IMR-90 (cell line): Measurements from ENCODE around the gene CLASP1. TPM values are rescaled to one million over a fixed set of nuclear protein-coding genes. Genes with fewer than 3 reads are reported as not detected.

Source experiments
- ATAC-seq: fragments of 200-7000 bp; cut with Tn5 transposase; 2 replicates; pipeline ENCODE4 v1.9.1; 2020; ENCODE audit warnings: low read depth, mild to moderate bottlenecking, moderate library complexity
- BruUV-seq: library from RNA; stranded (reverse); fragments of 400-500 nt; replicated peaks from 2 replicates; lab custom pipeline; 2021; lab: Mats Ljungman, UMichigan
- CTCF ChIA-PET: fragments of 300-600 bp; formaldehyde crosslinking; extraction: SDS; loops from one replicate; lab custom pipeline; 2021; ENCODE audit warnings: antibody characterized with exemption; lab: Yijun Ruan, JAX
- POLR2A ChIA-PET: fragments of 300-600 bp; sonication (Branson Sonifier 250); formaldehyde crosslinking; loops from one replicate; lab custom pipeline; 2022; ENCODE audit warnings: antibody characterized with exemption; ENCODE audit not compliant: unreplicated experiment; lab: Charles Lee
- DNase-seq: peaks from one replicate; pipeline ENCODE4 v3.0.0; 2013
- H2AFZ ChIP-seq: replicated peaks from 2 replicates; pipeline ENCODE3; 2013; ENCODE audit warnings: low read length, mild to moderate bottlenecking; ENCODE audit not compliant: poor library complexity
- H2AK5ac ChIP-seq: 2 replicates; pipeline ENCODE4 v1.6.1; 2013; ENCODE audit warnings: low read depth, low read length, inconsistent platforms
- H2AK9ac ChIP-seq: replicated peaks from 2 replicates; pipeline ENCODE3; 2013; ENCODE audit warnings: mild to moderate bottlenecking, low read depth, low read length, moderate library complexity; ENCODE audit not compliant: poor library complexity
- H2BK120ac ChIP-seq: 2 replicates; pipeline ENCODE4 v1.6.1; 2013; ENCODE audit warnings: low read depth, low read length, inconsistent platforms
- H2BK15ac ChIP-seq: 3 replicates; pipeline ENCODE4 v1.6.1; 2013; ENCODE audit warnings: low read depth, low read length, inconsistent platforms
- H2BK20ac ChIP-seq: 2 replicates; pipeline ENCODE4 v1.6.1; 2013; ENCODE audit warnings: low read depth, mild to moderate bottlenecking, inconsistent platforms, low read length, moderate library complexity
- H2BK5ac ChIP-seq: 2 replicates; pipeline ENCODE4 v1.6.1; 2013; ENCODE audit warnings: mild to moderate bottlenecking, low read depth, low read length, inconsistent platforms; ENCODE audit not compliant: poor library complexity, severe bottlenecking
- H3K14ac ChIP-seq: replicated peaks from 2 replicates; pipeline ENCODE4 v1.6.1; 2013; ENCODE audit warnings: low read depth, low read length, inconsistent platforms
- H3K18ac ChIP-seq: 2 replicates; pipeline ENCODE4 v1.6.1; 2013; ENCODE audit warnings: low read depth, low read length, control low read depth
- H3K23ac ChIP-seq: 2 replicates; pipeline ENCODE4 v1.6.1; 2013; ENCODE audit warnings: low read depth, low read length, inconsistent platforms
- H3K27ac ChIP-seq: 2 replicates; pipeline ENCODE4 v1.5.1; 2013; ENCODE audit warnings: mild to moderate bottlenecking, control low read depth, low read length; ENCODE audit not compliant: insufficient read depth
- H3K27me3 ChIP-seq: 2 replicates; pipeline ENCODE4 v1.6.1; 2013; ENCODE audit warnings: low read length; ENCODE audit not compliant: control insufficient read depth, insufficient read depth
- H3K36me3 ChIP-seq: 2 replicates; pipeline ENCODE4 v1.6.1; 2013; ENCODE audit warnings: low read length, mixed read lengths; ENCODE audit not compliant: control insufficient read depth, insufficient read depth
- H3K4ac ChIP-seq: 2 replicates; pipeline ENCODE4 v1.6.1; 2013; ENCODE audit warnings: low read depth, low read length, inconsistent platforms
- H3K4me1 ChIP-seq: 2 replicates; pipeline ENCODE4 v1.6.1; 2013; ENCODE audit warnings: low read length, mixed read lengths; ENCODE audit not compliant: control insufficient read depth, insufficient read depth
- H3K4me2 ChIP-seq: 2 replicates; pipeline ENCODE4 v1.6.1; 2013; ENCODE audit warnings: low read depth, mild to moderate bottlenecking, control low read depth, low read length, moderate library complexity
- H3K4me3 ChIP-seq: 2 replicates; pipeline ENCODE4 v1.5.1; 2013; ENCODE audit warnings: low read depth, mild to moderate bottlenecking, control low read depth, low read length, moderate library complexity; ENCODE audit not compliant: insufficient read depth
- H3K56ac ChIP-seq: 2 replicates; pipeline ENCODE4 v1.6.1; 2013; ENCODE audit warnings: low read length, inconsistent platforms; ENCODE audit not compliant: insufficient read depth; ENCODE audit errors: extremely low read depth
- H3K79me1 ChIP-seq, 2 experiments: 2 replicates each; pipeline ENCODE4 v1.6.1; 2013; ENCODE audit warnings: low read length in 2 of 2, inconsistent platforms in 1 of 2, low read depth in 1 of 2
- H3K9ac ChIP-seq: 2 replicates; pipeline ENCODE4 v1.6.1; 2013; ENCODE audit warnings: low read depth, low read length, control low read depth
- H3K9me1 ChIP-seq: 2 replicates; pipeline ENCODE4 v1.6.1; 2013; ENCODE audit warnings: low read length, inconsistent platforms; ENCODE audit not compliant: insufficient read depth
- H3K9me3 ChIP-seq: 2 replicates; pipeline ENCODE4 v1.6.1; 2013; ENCODE audit warnings: low read length; ENCODE audit not compliant: control insufficient read depth, insufficient read depth
- H4K20me1 ChIP-seq: 2 replicates; pipeline ENCODE4 v1.6.1; 2013; ENCODE audit warnings: low read length, inconsistent platforms; ENCODE audit not compliant: insufficient read depth
- H4K5ac ChIP-seq: 2 replicates; pipeline ENCODE4 v1.6.1; 2013; ENCODE audit warnings: mild to moderate bottlenecking, low read depth, low read length, control low read depth
- H4K8ac ChIP-seq, 2 experiments: 2 replicates each; pipeline ENCODE4 v1.6.1; 2013; ENCODE audit warnings: low read depth in 2 of 2, low read length in 2 of 2, control low read depth in 1 of 2, inconsistent platforms in 1 of 2
- H4K91ac ChIP-seq: 2 replicates; pipeline ENCODE4 v1.6.1; 2013; ENCODE audit warnings: low read depth, low read length, inconsistent platforms; ENCODE audit not compliant: insufficient read depth
- BHLHE40 ChIP-seq: fragments of 150-350 bp; IDR thresholded peaks from 2 replicates; pipeline ENCODE4 v1.6.1; 2016; ENCODE audit warnings: mild to moderate bottlenecking, low read depth, low read length
- CHD1 ChIP-seq: IDR thresholded peaks from 2 replicates; pipeline ENCODE4 v1.6.1; 2012; ENCODE audit warnings: low read depth, low read length, improper control_type of control experiment
- MAZ ChIP-seq: IDR thresholded peaks from 2 replicates; pipeline ENCODE4 v1.6.1; 2012; ENCODE audit warnings: low read depth, mild to moderate bottlenecking, low read length, improper control_type of control experiment, moderate library complexity, borderline replicate concordance
- MXI1 ChIP-seq: IDR thresholded peaks from 2 replicates; pipeline ENCODE4 v1.6.1; 2012; ENCODE audit warnings: low read depth, mild to moderate bottlenecking, low read length, moderate library complexity, borderline replicate concordance
- NFE2L2 ChIP-seq: fragments of 150-350 bp; IDR thresholded peaks from 2 replicates; pipeline ENCODE4 v1.6.1; 2016; ENCODE audit warnings: low read depth, mild to moderate bottlenecking, low read length
- RAD21 ChIP-seq: IDR thresholded peaks from 2 replicates; pipeline ENCODE4 v1.6.1; 2012; ENCODE audit warnings: low read length, improper control_type of control experiment
- RCOR1 ChIP-seq: IDR thresholded peaks from 2 replicates; pipeline ENCODE4 v1.6.1; 2012; ENCODE audit warnings: mild to moderate bottlenecking, low read length, improper control_type of control experiment; ENCODE audit not compliant: insufficient replicate concordance
- SMC3 ChIP-seq: fragments of 150-350 bp; IDR thresholded peaks from 2 replicates; pipeline ENCODE4 v1.6.1; 2016; ENCODE audit warnings: low read depth, mild to moderate bottlenecking, antibody characterized with exemption, low read length, moderate library complexity
- WGBS, 2 experiments: methylation state at CpG; one replicate each; pipeline versions ENCODE4 v1.1.5 to v1.1.7; 2013; ENCODE audit warnings: missing lambda C conversion rate in 2 of 2; ENCODE audit not compliant: insufficient read length in 1 of 2; ENCODE audit errors: extremely low coverage in 2 of 2; 5-methylcytosine and 5-hydroxymethylcytosine counted together
- dilution Hi-C: fragments of 300-500 bp; cut with HindIII; formaldehyde crosslinking; loops from one replicate; pipeline ENCODE4 v1.14.3; 2018; ENCODE audit warnings: low sequenced_read_pairs; ENCODE audit not compliant: unreplicated experiment
- in situ Hi-C: fragments of 300-500 bp; cut with MboI; formaldehyde crosslinking; loops from 3 replicates; pipeline ENCODE4 v1.14.3; 2019; ENCODE audit warnings: low sequenced_read_pairs, inconsistent platforms, mixed read lengths
- intact Hi-C: fragments of 100-400 bp; cut with micrococcal nuclease; formaldehyde crosslinking; loops from 2 replicates; pipeline ENCODE4 v1.10.0; 2022
- polyA plus RNA-seq, 3 experiments: library from polyadenylated mRNA; depleted of rRNA; stranded (reverse); fragments of >200 nt; gene quantifications; 2 replicates each; pipeline ENCODE4 v1.2.3, GENCODE V29; 2012; ENCODE audit warnings: low replicate concordance in 1 of 3
- total RNA-seq: library from RNA; depleted of rRNA; stranded (reverse); fragments of >200 nt; gene quantifications from 2 replicates; pipeline ENCODE4 v1.2.3, GENCODE V29; 2012
- TF ChIP-seq, protein P1 (sequence below): conservative IDR thresholded peaks from 2 replicates; pipeline ENCODE4 v1.5.1; 2012; ENCODE audit warnings: mild to moderate bottlenecking, low read depth, low read length, improper control_type of control experiment
- TF ChIP-seq, protein P2 (sequence below): fragments of 150-350 bp; IDR thresholded peaks from 2 replicates; pipeline ENCODE4 v1.6.1; 2017; ENCODE audit warnings: mild to moderate bottlenecking, antibody characterized with exemption, low read length, low read depth

CLASP1 gene
- total and polyA plus RNA-seq, 2 of the 4 experiments (the other 2 are of a cell fraction), result 12.3 to 33.7 TPM

DNA sequence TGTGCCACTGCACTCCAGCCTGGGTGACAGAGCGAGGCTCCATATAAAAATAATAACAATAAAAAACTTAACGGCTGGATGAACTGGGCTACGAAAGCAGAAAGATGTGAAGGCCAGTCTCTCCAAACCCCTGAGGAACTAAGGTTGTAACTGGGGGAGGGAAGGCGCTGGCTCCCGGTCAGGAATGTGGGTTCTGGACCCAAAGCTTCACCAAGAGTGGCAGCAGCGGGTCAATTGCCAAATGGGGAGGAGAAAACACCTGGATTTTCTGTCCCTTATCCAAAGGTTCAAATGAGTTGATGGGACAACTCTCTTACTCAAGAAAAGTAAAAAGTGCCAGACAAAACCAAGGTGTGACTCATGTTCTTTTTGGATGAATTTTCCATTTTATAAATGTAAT is 304.2 kb downstream of the CLASP1 start:
- Histone ChIP-seq H3K27ac (no peak overlapping the region), H4K5ac (no peak overlapping the region)

More for the DNA sequence above, 304.2 kb downstream of the CLASP1 start:
- intact Hi-C loops (no loop called here), dilution Hi-C loops (no loop called here), in situ Hi-C loops (no loop called here)
- H3K9me3 ChIP-seq, result no peaks in the 10 kb centered on the region
- no peak overlapping the region for H4K91ac ChIP-seq
- H3K9ac ChIP-seq, result no peak overlapping the region
- H3K4me1 ChIP-seq, result no peaks in the 10 kb centered on the region
- TF ChIP-seq CHD1 (no peak), MXI1 (no peak), SMC3 (no peak), RCOR1 (no peak), BHLHE40 (no peak), MAZ (no peak), NFE2L2 (no peak), RAD21 (no peak)
- TF ChIP-seq, protein P1, sequence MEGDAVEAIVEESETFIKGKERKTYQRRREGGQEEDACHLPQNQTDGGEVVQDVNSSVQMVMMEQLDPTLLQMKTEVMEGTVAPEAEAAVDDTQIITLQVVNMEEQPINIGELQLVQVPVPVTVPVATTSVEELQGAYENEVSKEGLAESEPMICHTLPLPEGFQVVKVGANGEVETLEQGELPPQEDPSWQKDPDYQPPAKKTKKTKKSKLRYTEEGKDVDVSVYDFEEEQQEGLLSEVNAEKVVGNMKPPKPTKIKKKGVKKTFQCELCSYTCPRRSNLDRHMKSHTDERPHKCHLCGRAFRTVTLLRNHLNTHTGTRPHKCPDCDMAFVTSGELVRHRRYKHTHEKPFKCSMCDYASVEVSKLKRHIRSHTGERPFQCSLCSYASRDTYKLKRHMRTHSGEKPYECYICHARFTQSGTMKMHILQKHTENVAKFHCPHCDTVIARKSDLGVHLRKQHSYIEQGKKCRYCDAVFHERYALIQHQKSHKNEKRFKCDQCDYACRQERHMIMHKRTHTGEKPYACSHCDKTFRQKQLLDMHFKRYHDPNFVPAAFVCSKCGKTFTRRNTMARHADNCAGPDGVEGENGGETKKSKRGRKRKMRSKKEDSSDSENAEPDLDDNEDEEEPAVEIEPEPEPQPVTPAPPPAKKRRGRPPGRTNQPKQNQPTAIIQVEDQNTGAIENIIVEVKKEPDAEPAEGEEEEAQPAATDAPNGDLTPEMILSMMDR, result no peak
- TF ChIP-seq, protein P2, sequence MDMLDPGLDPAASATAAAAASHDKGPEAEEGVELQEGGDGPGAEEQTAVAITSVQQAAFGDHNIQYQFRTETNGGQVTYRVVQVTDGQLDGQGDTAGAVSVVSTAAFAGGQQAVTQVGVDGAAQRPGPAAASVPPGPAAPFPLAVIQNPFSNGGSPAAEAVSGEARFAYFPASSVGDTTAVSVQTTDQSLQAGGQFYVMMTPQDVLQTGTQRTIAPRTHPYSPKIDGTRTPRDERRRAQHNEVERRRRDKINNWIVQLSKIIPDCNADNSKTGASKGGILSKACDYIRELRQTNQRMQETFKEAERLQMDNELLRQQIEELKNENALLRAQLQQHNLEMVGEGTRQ, result no peak
- H2BK20ac ChIP-seq, result no peak overlapping the region
- H2AK9ac ChIP-seq, result no peak overlapping the region
- H3K4me3 ChIP-seq, result no peak overlapping the region
- H2BK120ac ChIP-seq, result no peak overlapping the region
- H2AFZ ChIP-seq, result no peak overlapping the region
- no peak overlapping the region; the same call in 1 of the 2 replicates for H3K56ac ChIP-seq
- peaks cover 9% of the 10 kb centered on the region; the same call in 1 of the 2 replicates for H3K9me1 ChIP-seq
- H3K79me1 ChIP-seq, result peaks cover 0 to 6% of the 10 kb centered on the region in 2 experiments; a peak in 1 of 4 replicates
- H3K4me2 ChIP-seq, result no peak overlapping the region
- no peak overlapping the region for H3K14ac ChIP-seq
- no peak for DNase-seq
- no peak overlapping the region for H3K4ac ChIP-seq
- no peak overlapping the region for H3K23ac ChIP-seq
- no TSS peak for BruUV-seq
- H2BK5ac ChIP-seq, result no peak overlapping the region
- no peaks in the 10 kb centered on the region for H4K20me1 ChIP-seq
- no peaks in the 10 kb centered on the region for H3K27me3 ChIP-seq
- POLR2A ChIA-PET, result no interaction called here
- no peak overlapping the region for H4K8ac ChIP-seq
- H3K36me3 ChIP-seq, result peaks cover 56% of the 10 kb centered on the region
- no peak overlapping the region for H3K18ac ChIP-seq
- no peak for ATAC-seq
- no peak overlapping the region for H2AK5ac ChIP-seq
- H2BK15ac ChIP-seq, result no peak overlapping the region
- 94% methylated on average over 3 of the region's 6 CpGs; no CpG with 5 or more reads in 1 of the 2 experiments for WGBS, 2 experiments
- CTCF ChIA-PET, result no interaction called here
